PFSK-1 (cell line): Measurements from ENCODE around the gene USP24.

Experiments used
- SIN3A ChIP-seq: IDR thresholded peaks from 2 replicates; pipeline ENCODE4 v1.6.1; 2012; ENCODE audit warnings: mild to moderate bottlenecking, low read length, moderate library complexity, borderline replicate concordance; ENCODE audit not compliant: insufficient read depth
- TAF1 ChIP-seq: IDR thresholded peaks from 2 replicates; pipeline ENCODE4 v1.6.1; 2012; ENCODE audit warnings: low read length, control low read depth, borderline replicate concordance; ENCODE audit not compliant: insufficient read depth

GRCh38 chr1:55078470-55078869, 136.7 kb downstream of the USP24 start:
- no peak for TF ChIP-seq SIN3A
- no peak for TF ChIP-seq TAF1
